HG03378 (cell line): Measurements from ENCODE around the gene TEX10.
A peak's percentile ranks its signal among the peaks of the same experiment; 100 is the strongest.
"Not testable (repeated sequence)": the region's sequence is repeated elsewhere in the genome, so short reads cannot be mapped to it uniquely, and the experiment has no call there.

ENCODE experiments used
- ATAC-seq: cut with Tn5 transposase; IDR thresholded peaks from one replicate; pipeline ENCODE4 v1.9.1; 2021; ENCODE audit warnings: mild to moderate bottlenecking, moderate library complexity; ENCODE audit not compliant: unreplicated experiment

Gene TEX10

GRCh38 chr9:100352727-100353505 lies at the start of gene TEX10:
TEX10 (minus strand) TSS chr9:100352942; CDS start chr9:100349363, 3,579 bp downstream.
- peak; percentile 68 for ATAC-seq

GRCh38 chr9:100401042-100401441 lies 48.3 kb upstream of the TEX10 start:
- no peak for ATAC-seq

- ATAC-seq = no peak
Measured at GRCh38 chr9:100397529-100398266, 45.0 kb upstream of the TEX10 start.

- ATAC-seq = no peak
Measured at GRCh38 chr9:100396769-100397168, 44.0 kb upstream of the TEX10 start.

GRCh38 chr9:100394816-100395215 lies 42.1 kb upstream of the TEX10 start:
- ATAC-seq = no peak

GRCh38 chr9:100394032-100394695 lies 41.4 kb upstream of the TEX10 start:
- no peak for ATAC-seq

- ATAC-seq = not testable (repeated sequence)
Measured at GRCh38 chr9:100392989-100393388, 40.2 kb upstream of the TEX10 start.

- no peak for ATAC-seq
Measured at GRCh38 chr9:100379862-100380261, 27.1 kb upstream of the TEX10 start.

- ATAC-seq = no peak
Measured at GRCh38 chr9:100377015-100377414, 24.3 kb upstream of the TEX10 start.

- ATAC-seq = no peak
Measured at GRCh38 chr9:100375658-100376057, 22.9 kb upstream of the TEX10 start.

- no peak for ATAC-seq
Measured at GRCh38 chr9:100372648-100373047, 19.9 kb upstream of the TEX10 start.

GRCh38 chr9:100370064-100370723 lies 17.5 kb upstream of the TEX10 start:
- ATAC-seq = no peak

GRCh38 chr9:100368672-100369071 lies 15.9 kb upstream of the TEX10 start:
- ATAC-seq = no peak

- ATAC-seq = no peak
Measured at GRCh38 chr9:100366121-100366520, 13.4 kb upstream of the TEX10 start.

- no peak for ATAC-seq
Measured at GRCh38 chr9:100364013-100364412, 11.3 kb upstream of the TEX10 start.

GRCh38 chr9:100359057-100359456 lies 6.3 kb upstream of the TEX10 start:
- ATAC-seq = no peak

- ATAC-seq = no peak
Measured at GRCh38 chr9:100357501-100357900, 4.8 kb upstream of the TEX10 start.

GRCh38 chr9:100355561-100355960 lies 2.8 kb upstream of the TEX10 start:
- ATAC-seq = no peak

- no peak for ATAC-seq
Measured at GRCh38 chr9:100354121-100354800, 1.5 kb upstream of the TEX10 start.

- peak; percentile 33 for ATAC-seq
Measured at GRCh38 chr9:100352201-100352726, 478 bp downstream of the TEX10 start.
